GM18861 (cell line): ENCODE data around the gene SLC36A2.
"Not testable (repeated sequence)": the region's sequence is repeated elsewhere in the genome, so short reads cannot be mapped to it uniquely, and the experiment has no call there.

Experiments used
- ATAC-seq: cut with Tn5 transposase; IDR thresholded peaks from one replicate; pipeline ENCODE4 v1.9.1; 2021; ENCODE audit not compliant: unreplicated experiment

SLC36A2 gene

DNA sequence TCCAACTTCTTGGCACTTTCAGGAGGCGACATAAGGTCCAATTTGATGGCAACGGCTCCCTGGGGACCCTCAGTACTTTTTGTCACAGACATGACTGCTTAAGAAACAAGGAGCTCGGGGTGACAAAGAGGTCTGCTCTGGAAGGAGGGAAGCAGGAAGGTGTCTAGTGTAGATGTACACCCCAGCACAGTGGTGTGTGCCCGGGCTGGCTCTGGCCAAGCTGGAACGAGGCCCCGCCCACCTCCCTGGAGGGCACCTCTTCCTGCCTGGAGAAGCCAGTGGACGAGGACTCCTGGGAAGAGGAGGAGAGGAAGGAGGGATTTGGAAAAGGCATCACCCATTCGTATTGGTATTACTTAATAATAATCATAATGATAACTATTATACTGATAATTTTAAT lies at the start of gene SLC36A2:
SLC36A2 (minus strand) TSS at position 191 of the 400 bp plus-strand sequence; CDS start at position 92, 99 bp downstream.
- no peak for ATAC-seq

DNA sequence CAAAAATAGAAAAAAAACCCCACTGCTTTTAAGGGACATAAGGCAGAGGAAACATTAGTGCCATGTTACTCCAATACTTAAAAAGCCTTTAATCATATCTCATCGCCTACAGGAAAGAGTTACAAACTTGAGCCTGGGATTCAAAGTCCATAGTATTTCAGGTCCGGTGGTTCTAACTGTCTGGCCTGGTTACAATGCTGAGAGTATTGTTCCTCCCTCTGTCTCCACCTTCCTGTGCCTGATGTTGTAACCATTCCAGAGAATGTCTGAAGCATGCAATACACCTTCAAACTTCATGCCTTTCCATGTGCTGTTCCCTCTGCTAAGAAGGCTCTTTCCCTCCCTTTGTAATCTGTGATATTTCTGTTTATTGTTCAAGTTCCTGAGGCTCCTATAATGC lies 41.6 kb upstream of the SLC36A2 start:
- no peak for ATAC-seq

DNA sequence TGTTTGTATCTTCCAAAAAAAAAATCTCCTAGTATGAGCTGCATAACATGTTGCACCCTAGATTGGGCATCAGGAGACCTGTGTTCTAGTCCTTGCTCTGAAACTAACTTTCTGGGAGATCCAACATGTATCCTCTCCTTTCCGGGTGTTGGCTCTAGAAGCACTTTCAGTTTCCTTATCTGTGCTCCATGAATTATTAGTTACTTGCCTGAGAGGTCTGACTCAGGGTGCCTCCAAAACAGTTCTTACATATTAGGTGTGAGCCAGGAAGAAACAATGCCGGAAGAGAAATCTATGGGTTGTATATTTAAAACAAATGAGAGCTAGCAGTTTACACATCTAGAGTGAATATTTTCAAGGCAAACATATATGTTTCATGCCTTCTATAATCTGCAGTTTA lies 36.7 kb upstream of the SLC36A2 start:
- ATAC-seq: no peak

DNA sequence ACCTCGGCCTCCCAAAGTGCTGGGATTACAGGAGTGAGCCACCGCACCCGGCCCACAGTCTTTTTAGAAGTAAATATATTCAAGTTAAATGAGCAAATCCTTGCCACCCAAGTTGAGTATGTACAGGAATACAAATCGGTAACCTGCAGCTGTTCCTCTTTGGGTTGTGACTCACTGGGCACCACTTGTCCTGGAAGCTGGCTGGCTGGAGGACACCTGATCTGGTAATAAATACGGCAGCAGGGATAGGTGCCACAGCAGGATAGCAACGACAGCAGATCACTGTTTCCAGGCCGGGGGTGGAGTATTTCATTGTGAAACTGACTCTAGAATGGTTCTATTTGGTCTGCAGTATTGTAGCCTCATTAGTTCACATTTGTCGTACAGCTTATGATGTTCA lies 35.7 kb upstream of the SLC36A2 start:
- no peak for ATAC-seq

DNA sequence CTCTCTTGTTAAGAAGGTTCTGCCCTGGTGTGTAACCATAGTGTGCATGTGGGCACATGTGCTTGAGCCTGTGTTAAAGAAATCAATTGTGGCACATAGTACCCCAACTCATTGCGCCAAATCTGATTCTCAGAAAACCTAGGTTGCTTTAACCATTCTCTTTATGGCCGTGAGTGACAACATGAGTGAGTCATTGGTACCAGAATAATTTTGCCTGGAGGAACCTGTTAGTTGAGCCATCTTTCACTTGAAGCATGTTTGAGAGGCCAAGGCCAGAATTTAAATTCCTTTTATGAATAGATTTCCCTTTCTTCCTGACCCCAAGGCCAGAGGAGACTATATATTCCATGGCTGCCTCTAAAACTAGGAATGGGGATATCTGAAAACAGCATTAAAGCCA lies 35.2 kb upstream of the SLC36A2 start:
- ATAC-seq: no peak

DNA sequence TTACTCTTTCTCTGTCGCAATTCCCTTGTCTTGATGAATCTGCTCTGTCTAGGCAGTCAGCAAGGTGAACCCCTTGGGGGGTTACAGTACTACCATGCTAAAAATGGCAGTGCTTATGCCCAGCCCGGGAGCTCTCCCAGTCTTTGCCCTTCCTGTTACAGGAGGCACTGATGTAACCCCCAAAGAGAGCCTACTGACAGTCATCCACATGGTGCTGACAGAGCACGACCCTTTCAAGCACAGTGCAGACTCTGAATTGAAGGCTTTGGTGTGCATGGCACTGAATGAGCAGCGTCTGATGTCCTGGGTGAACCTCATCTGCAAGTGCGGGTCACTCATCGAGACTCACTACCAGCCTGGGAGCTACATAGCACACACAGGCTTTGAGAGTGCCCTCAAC lies 34.5 kb upstream of the SLC36A2 start:
- no peak for ATAC-seq

DNA sequence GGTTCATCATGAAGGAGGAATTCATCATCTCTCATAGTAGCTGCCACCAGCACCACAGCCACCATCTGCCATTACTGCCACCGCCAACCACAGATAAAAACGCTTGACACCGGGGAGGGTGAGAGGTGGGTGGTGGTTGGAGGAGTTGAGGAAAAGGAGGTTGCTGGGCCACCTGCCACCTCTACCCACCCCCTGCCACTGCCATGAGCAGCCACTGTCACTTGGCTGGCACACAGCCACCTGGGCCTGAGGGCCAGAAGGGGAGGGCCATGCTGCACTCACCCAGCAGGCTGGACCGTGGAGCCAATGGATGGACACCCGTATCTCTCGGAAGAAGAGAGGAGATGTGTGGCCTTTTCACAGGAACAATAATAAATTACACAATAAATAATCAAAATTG lies 31.3 kb upstream of the SLC36A2 start:
- no peak for ATAC-seq

DNA sequence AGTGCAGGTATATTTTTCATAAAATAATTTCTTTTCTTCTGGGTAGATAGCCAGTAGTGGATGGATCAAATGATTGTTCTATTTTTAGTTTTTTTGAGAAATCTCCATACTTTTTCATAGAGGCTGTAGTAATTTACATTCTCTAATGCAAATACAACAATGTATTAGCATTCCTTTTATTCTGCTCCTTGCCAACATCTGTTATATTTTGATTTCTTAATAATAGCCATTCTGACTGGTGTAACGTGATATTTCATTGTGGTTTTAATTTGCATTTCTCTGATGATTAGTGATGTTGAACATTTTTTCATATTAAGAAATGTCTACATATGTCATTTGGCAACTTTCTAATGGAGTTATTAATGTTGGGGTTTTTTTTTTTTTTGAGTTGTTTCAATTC lies 27.2 kb upstream of the SLC36A2 start:
- no peak for ATAC-seq

DNA sequence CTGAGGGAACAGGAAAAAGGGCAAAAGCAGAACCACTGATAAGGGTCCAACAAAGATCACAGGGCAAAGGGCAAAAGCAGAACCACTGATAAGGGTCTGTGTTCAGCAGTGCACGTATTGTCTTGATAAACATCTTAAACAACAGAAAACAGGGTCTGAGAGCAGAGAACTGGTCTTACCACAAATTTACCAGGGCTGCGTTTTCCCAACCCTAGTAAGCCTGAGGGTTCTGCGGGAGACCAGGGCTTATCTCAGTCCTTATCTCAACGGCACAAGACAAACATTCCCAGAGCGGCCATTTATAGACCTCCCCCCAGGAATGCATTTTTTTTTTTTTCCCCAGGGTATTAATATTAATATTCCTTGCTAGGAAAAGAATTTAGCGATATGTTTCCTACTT lies 19.7 kb upstream of the SLC36A2 start:
- not testable (repeated sequence) for ATAC-seq

DNA sequence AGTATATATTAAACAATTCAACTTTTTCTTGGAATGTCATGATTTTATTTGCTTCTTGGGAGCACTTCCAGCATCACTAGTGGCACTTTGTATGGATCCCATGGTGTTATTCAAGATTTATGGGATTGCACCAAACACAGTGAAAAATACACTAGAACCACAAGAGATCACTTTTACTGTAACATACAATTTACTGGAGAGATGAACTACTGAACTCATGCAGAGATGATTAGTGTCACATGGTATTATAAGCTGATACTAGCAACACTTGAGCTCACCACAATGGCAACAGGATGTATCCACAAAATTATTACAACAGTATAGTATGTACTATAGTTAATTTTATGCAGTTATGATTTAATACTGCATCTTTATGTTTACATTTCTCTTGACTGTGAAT lies 16.3 kb upstream of the SLC36A2 start:
- ATAC-seq: no peak

DNA sequence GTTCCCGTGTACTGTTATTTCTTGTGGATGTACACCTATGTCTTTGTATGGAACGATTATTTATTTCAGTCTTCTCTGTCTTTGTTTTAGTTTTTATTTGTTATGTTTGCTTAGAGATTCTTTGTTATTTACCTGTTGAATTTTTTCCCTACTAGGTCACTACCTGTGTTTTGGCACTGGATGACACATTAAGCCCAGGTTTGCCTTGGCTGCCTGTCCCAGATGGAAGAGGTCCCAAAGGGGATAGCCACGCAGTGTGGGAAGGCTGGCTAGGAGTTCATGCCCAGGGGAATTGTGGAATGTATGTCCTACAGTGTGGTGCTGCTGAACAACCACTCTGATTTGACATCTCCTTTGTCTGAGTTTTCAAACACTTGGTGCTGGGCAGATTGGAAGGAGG lies 15.6 kb upstream of the SLC36A2 start:
- no peak for ATAC-seq

DNA sequence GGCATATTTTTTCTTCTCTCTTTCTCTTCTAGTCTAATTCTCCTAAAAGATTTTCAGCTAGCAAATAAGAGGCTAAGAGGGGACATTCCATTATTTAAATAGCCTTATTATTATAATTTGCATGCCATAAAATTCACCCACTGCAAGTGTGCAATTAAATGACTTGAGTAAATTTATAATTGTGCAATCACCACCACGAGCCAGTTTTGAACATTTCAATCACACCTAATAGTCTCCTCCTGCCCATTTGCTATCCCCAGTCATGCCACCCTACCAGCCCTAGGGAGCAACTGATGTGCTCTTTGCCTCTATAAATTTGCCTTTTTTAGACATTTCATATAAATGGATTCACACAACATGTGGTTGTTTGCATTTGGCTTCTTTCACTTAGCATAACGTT lies 12.0 kb upstream of the SLC36A2 start:
- ATAC-seq: no peak

DNA sequence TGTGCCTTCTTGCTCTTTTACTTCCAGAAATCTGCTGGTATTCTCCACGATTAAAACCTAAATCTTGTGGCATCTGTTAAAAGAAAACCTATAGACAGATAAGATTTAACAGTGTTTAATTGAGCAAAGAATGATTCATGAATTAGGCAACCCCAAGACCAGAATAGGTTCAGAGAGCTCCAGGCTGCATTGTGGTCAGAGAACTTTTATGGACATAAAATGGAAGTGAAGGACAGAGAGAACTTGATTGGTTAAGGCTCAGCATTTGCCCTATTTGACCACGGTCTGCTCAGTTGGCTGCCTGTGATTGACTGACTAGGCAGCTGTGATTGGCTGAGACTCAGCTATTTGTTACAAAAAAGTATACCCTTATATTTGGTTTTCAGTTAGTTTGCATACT lies 10.4 kb upstream of the SLC36A2 start:
- ATAC-seq: no peak

DNA sequence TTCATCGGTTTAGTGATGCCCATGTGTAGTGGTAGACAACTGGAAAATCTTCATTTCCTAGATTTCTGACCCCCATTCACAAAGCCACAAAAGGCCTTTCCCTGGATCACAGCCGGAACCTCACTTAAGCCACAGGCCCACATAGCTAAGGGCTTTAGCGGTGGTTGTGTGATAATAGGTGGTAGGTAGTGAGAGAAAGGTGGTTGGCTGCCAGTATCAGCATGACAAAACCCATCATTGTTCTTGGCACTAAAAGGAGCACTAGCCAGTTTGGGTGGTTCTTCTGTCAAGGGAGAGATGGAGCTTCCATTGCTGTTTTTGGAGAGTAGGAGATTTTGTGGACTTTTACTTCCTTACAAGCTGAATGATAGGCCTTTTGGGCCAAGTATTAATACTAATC lies 9.7 kb upstream of the SLC36A2 start:
- ATAC-seq: no peak

DNA sequence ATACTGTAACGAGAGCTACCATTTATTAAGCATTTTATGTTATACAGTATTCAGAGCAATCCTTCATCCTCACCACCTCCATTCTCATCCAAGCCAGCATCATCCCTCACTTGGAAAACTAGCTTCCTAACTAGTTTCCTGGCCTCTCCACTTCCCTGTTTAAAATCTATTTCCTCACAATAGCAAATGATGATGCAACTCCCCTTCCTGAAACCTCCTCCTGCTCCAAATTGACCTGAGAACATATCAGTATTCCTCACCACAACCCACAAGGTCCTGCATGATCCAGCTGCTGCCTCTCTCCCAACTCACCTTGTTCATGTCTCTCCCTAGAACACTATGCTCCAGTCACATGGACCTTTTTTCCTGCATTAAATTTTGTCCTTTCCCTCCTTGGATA lies 4.3 kb upstream of the SLC36A2 start:
- ATAC-seq: no peak

DNA sequence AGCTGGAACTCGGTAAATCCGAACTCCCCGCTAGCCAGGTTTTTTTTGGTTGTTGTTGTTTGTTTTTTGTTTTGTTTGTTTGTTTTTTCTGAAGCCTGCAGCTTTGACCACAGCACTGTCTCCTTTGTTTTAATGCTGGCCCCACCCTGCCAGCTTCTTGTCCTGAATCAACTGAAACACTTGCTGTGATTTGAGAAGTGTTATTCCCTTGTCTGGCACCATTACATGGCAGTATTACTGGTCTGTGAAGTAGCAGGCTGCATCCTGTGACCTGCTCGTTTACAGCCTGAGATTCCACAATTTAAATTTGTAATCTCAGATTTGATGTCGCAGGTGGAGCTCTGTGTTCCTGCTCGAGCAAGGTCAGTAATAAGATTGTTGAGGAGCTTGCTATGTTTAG lies 1.4 kb upstream of the SLC36A2 start:
- no peak for ATAC-seq

DNA sequence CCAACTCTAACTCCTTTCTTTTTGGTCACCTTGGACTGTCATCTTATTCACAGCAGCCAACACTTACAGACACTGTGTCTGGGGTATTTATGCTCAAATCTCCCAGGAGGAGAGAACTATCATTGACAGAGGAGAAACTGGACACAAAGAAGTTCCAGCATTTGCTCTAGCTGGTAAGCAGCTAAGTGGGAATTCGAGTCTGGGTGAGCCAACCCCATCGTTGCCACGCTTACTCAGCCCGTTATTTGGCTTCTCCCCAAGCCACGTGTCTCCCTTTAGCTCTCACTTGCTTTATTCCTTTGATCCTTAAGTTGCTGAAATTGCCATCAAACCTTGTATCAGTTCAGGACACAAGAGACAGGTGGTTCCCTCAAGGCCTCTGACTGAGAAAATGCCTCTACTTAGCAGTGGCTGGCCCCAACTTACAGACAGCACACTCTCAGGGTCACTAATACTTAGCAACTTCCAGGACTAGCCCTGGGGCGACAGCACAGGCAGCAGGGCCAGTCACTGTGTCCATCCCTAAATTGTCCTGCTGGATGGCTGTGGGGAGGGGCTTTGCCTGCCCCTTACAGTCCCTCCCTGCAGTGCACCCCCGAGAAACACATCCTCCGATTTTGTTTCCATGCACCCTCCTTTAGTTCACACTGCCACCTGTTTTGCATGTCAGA lies 1.4 kb downstream of the SLC36A2 start:
- ATAC-seq: no peak

DNA sequence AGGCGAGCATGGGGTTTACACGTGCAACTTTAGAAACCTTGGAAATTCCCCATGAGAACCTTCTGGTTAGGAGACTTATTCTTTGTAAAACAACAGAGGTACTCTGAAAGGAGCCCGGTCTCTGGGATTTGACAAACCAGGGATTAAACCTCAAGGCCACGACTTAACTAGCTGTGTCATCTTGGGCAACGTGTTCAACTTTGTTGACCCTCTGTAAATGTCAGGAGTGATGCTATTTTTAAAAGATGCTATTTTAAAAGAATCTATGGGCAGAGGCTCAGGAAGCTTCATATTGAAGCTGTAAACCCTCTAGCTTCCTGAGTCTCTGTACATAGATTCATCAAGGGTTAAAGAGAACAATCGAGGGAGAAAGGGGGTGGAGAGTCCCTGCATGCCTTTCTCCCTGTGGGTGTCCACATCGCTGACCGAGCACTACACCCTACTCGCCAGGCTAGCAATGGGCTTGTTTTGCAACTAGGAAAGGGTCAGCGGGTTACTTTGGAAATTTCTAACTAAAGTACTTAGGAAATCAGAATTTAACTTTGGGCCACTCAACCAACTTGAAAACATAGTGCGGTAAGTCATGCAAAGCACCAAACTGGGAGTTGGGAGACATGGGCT lies 2.1 kb downstream of the SLC36A2 start:
- ATAC-seq: no peak

DNA sequence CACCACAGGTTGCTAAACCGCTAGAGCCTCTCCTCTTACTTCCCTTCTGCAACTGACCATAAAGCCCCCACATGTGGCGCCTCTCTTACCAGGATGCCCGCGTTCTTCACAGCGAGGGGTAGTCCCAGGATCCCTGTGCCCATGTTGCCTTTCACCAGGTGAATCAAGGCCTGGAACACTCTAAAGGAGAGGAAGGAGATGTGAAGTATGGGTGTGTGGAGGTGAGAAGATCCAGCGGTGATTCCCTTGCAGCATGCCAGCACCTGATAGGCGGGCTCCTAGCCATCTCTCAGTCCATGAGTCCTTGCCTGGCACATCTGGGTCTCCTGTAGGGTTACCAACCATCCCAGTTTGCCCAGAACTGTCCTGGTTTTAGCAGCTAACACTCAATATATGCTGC lies 3.3 kb downstream of the SLC36A2 start:
- no peak for ATAC-seq

DNA sequence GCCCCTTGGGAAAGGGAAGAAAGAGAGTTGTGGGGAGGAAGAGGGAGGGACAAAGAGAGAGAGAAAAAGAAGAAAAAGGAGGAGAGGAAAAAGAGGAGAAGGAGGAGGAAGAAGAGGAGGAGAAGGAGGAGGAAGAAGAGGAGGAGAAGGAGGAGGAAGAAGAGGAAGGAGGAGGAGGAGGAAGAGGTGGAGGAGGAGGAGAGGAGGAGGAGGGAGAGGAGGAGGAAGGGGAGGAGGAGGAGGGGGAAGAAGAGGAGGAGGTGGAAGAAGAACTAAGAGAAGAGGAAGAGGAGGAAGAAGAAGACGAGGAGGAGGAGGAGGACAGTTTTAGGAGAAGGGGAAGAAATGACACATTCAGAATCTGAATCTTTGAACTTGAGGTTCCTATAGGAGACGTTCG lies 7.4 kb downstream of the SLC36A2 start:
- no peak for ATAC-seq

DNA sequence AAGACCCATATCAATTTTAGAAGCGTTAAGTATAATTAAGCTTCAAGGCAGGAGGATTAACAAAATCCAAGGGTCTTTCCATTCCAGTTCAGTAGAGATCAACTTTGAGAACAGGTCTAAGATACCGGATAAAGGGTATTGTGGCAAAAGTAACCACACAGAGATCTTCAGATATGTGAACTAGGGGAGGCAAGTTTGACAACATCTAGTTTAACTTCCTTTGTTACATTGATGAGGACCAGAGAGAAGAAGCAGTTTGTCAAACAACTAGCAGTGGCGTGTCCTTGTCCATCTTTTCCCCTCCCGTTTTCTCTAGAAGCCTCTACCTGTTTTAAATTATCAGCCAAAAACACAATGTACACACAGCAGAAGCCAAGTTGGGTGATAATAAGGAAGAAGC lies 8.6 kb downstream of the SLC36A2 start:
- no peak for ATAC-seq

DNA sequence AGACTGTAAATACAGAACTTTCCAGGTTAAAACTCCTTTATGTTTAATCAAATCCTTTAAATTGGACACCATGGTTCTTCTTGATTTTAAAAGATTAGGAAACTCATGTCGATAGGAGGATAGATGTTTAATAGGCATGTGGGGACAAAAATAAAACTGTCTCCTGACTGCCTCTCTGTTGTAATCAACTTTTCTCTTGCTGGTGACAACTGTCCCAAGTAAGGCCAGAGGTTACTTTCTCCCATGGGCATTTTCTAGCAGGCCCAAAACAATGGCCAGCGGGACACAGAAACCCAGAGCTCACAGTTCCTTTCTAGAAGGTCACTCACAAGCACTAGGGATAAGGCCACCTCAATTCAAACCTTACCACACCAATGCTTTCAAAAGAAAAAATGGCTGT lies 14.5 kb downstream of the SLC36A2 start:
- no peak for ATAC-seq

DNA sequence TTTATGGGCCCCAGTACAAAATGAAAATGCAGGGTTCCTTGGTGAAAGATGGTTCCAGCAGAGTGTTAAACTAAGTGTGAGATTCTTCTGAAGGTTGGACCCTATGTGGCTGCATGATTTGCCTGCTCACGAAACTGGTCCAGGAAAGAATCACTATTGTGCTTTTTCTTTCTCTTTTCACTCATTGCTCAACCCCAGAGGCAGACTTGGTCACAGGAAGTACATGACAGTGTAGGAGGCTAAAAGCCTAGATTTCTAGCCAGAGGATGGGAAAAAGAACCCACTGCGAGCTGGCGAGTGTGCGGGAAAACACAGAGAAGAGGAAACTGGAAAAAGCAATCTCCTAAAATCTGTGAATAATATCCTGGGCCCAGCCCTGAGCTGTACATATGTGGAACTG lies 18.6 kb downstream of the SLC36A2 start:
- no peak for ATAC-seq
